GM12874 (cell line): Measurements from ENCODE around the gene PRKCH.

Source experiments
- CTCF ChIP-seq: IDR thresholded peaks from 2 replicates; pipeline ENCODE4 v1.5.1; 2011; ENCODE audit warnings: low read depth, mild to moderate bottlenecking, control low read depth, low read length, moderate library complexity; ENCODE audit not compliant: insufficient read depth

The PRKCH gene

DNA sequence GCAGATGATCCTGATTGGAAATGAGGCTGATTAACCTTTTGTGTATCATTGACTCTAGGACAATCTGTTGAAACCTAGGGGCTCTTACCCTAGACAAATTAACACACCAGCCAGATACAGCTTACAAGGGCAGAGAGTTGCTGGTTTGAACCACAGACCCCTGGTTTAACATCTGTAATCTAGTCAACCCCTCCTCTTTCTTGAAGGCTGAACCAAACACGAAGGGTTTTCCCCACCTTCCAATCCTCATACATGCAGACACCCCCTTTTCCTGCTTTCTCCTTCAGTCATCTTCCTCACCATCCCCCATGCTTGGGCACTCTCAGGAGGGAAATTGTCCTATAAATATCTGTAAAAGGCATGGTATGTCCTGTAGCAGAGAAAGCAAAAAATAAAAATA, 247.9 kb downstream of the PRKCH start:
- TF ChIP-seq CTCF, result no peak

DNA sequence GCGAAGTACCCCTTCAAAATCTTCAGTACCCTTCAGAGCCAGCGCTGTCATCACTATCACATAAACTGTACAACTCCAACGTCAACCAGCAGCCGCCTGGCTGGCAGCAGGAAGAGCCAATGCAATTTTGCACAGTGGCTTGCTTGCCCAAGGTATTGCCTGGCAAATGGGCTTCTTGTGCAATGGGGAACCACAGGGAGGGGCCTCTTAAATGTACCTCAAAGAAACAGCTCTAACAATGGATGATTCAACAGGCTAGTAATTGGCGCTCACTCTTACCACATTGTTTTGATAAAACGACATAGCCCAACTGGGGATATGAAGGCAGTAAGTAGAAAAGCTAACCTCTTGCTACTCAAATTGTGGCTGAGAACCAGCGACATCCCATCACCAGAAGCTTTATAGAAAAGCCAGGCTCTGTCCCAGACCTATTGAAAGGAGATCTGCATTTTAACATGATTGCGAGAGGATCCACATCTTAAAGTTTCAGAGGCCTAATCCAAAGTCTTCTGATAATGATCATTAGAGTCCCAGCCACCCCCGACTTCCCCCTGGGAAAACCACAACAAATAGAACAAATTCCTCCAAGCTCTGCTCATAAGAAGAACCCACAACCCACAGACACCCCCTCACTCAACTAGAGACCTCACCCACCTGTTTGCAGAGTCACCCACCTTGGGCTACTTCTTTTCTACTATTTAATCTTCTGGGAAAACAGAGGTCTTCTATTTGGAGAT, 248.6 kb downstream of the PRKCH start:
- no peak for TF ChIP-seq CTCF

DNA sequence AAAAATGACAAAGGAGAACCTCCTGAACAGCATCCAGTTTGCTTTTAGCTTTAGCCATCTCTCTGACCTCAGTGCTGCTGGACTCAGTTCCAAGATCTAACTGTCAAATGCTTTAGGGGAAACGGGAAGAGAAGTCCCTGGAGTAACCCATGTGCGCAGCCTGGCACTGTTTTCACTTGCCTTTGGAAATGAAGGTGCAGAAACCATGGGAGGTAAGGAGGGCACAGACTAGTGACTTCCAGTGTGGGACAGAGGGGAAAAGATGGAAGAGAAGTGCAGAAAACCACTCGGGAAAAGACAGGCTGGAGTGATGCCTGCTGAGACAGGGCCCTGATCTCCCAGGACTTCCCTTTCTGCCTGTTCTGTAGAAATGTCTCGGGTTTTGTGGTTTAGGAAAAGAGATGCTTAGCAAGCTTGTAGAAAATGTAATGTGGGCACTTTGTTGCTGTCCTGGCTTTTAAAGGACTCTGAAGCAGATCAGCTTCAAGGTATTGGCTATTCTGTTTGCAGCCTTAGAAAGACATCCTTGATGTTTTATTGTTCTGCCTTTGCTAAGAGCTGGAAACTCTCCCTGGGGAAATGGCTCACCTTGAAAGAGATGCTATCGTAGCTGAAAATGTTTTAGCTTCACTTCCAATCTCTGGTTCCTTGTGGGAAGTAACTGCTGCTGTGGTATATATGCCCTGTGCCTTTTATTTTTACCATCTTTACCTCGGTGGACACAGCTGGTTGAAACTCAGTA, 249.3 kb downstream of the PRKCH start:
- TF ChIP-seq CTCF, result no peak

- TF ChIP-seq CTCF, result no peak
Measured at GRCh38 chr14:61571917-61572316, 250.5 kb downstream of the PRKCH start.

DNA sequence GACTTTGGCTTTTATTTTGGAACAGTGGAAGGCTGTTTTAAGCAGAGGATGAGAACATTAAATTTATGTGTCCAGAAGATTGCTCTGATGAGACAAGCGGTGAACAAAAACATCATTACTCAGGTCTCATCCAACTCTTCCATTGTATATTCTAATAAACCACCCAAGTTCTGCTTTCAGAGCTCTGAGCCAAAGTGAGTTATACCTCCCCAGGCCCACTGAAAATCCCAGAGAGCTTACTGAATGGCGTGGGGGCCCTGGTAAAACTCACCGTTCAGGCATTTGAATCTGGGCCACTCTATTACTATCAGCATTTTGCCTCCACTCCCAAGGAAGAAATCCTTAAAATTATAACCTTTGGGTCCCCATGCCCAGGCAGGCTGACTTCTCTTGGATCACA, 251.9 kb downstream of the PRKCH start:
- TF ChIP-seq CTCF, result no peak

DNA sequence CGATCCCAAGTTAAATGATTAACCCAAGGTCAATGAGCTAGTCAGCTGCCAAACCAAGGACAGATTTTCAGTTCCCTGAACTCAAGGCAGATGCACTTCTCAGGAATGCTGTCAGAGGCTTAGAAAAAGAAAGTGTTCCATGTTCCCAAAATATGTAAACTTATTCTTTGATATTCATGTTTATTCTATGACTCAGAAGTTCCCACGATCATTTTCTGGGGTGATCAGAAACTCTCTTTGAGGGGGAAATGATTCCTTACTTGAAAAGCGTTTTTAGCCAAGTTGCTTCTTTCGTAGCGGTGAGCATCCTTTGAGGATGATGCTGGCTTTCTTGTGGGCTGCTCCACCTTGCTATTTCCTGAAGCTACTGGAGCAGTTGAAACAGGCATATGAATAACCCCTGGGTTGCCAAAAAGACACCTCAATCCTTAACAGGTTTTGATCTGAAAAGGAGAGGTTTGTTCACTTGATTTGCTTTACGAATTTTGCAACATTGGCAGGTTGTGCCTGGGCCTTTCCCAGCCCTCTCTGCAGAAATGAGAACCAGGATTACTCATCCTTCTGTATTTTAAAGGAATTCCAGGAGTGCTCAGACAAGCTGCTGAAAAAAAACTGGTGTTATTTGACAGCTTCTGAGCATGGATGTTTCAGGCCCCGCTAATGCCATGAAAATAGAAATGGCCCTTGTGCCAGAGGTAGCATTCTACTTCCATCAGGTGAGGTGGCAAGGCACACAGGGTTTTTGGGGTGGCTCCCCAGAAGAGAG, 252.6 kb downstream of the PRKCH start:
- TF ChIP-seq CTCF, result no peak

DNA sequence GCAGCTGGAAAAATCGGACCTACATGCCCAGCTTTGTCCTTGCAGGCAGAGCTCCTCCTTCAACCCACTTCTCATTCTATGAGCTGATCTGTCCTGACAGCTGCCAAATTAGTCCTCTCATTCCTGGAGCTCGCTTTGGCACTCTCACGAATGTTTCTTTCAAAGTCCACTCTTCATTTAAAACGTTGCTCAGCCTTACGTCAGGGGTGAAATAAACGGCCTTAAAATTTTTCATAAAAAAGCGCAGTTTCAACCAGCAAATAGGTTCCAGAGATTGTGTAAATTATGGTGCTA, 253.1 kb downstream of the PRKCH start:
- no peak for TF ChIP-seq CTCF
